ENCODE results near the gene FOSL2.

- TF ChIP-seq CTCF (conservative IDR thresholded peaks at IDR 0.05; ENCODE audit: low read depth, low read length) (no peak), EZH2phosphoT487 (IDR thresholded peaks at IDR 0.05; ENCODE audit: borderline replicate concordance, low read length) (no peak)
These were observed 55.5 kb downstream of the FOSL2 start for GRCh38 chr2:28447943-28448792.

Data from PC-3 (cell line).